GM18867 (cell line): ENCODE measurements around the gene SNORC.

Experiments
- ATAC-seq: cut with Tn5 transposase; IDR thresholded peaks from one replicate; pipeline ENCODE4 v1.9.1; 2021; ENCODE audit warnings: mild to moderate bottlenecking, moderate library complexity; ENCODE audit not compliant: unreplicated experiment

SNORC gene

DNA sequence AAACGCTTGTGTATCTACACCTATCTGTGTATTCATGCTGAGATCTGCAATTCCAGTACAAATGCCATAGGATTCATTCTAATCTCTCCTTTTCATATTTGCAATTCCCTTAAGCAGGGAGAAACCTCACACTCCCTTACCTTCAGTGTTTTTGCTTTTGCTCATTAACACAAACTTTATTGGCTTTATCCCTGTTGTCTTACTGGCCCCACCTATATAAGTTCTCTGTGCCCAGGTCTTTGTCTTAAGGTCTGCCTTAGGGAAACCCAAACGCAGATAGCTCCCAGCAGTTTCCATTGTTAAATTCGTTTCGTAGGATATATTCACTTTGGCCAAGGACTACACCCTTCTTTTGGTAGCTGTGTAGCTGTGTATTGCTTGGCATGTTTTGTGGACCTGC is 4.0 kb upstream of the SNORC start:
- no peak for ATAC-seq

DNA sequence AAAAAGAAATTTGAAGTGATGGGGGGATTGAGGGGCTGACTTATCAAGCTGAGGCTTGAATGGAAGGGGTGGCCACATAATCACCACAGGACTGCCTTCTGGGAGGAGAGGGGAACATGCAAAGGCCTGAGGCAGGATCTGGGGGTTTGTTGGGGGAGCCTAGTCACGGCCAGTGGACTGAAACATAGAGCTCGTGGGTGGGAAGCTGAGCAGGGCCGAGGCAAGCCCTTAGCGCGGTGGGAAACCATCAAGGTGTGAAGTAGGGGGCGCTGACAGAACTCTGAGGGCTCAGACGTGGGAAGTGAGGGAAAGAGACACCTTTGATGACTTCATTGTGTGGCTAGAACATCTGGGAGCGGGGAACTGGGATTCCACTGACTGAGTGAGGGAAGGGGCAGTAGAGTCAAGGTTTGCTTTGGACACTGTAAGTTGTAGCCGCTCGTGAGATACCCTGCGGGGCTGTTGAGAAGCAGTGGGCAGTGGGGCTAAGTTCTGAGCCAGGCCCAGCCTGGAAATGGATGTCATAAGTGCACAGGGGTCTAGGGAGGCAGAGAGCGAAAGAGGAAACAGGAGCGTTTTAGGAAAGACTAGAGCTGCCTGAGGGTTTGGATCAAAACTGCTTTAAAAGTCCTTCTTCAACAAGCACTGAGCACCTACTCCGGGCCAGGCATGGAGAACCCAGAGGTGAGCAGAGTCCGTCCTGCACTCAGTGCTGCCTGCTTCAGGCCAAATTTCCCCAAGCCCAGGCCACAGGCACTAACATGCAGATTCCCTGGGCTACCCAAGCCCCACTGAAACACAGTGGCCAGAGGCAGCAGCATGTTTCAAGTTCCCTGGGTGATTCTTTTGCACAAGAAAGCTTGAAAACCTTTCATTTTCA is 686 bp upstream of the SNORC start:
- ATAC-seq = no peak

DNA sequence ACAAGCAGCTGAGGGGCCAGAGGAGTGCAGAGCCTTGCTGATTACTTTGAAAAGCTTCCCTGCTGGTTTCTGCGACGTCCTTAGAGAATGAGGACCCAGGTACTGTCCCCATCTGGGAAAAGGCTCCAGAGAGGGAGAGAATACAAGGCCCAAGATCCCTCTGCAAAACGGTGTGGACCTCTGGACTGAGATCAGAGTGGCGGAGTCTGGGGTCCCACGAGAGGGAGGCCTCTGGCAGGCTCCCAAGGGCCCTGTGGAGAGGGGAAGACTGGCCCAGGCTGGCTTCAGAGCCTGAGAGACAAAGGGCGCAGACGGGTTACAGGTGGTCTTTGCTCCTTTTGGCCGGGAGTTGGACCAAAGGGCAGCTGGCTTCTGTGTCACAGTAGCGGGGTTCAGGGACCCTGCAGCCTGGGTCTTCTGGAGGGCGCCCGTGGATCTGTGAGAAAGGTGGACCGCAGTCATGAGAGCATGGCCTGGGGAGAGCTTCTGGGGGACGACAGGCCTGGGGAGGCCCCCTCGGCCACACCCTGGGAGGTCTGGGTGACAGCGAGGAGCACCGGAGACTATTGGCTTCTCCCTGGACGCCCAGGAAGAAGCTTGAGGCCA is 805 bp downstream of the SNORC start:
- no peak for ATAC-seq

GRCh38 chr2:232871418-232871834 is 1.4 kb downstream of the SNORC start:
- no peak for ATAC-seq

- ATAC-seq = no peak
These were observed 2.0 kb downstream of the SNORC start for GRCh38 chr2:232871835-232872736.

GRCh38 chr2:232872826-232873225 is 2.8 kb downstream of the SNORC start:
- ATAC-seq = no peak

DNA sequence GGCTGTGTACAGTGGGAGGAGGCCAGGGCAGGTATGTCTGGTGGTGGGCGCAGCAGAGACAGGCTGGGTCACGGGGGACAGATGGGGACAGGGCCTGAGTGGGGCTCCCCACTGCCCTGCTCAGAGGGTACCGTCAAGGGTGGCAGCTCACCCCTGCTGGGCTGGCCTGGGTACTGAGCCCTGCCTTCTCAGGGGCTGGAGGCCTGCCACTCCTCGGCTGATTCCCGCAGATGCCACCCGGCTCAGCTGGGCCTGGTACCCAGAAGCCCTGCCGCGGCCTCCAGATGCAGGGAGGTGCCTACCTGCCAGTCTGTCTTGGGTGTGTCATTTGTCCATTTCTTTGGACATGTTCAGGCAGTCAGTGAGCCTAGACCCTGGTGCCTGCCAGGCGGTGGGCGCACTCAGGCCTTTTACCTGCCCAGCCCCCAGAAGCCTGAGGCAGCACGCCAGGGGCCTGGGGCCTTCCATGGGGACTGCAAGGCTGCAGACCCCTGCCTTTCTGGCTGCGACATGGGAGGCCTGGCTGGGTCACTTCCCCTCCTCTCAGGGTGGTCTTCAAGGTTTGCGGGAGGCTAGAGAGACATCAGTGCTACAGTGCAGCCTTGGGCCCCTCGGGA is 3.3 kb downstream of the SNORC start:
- ATAC-seq = no peak

DNA sequence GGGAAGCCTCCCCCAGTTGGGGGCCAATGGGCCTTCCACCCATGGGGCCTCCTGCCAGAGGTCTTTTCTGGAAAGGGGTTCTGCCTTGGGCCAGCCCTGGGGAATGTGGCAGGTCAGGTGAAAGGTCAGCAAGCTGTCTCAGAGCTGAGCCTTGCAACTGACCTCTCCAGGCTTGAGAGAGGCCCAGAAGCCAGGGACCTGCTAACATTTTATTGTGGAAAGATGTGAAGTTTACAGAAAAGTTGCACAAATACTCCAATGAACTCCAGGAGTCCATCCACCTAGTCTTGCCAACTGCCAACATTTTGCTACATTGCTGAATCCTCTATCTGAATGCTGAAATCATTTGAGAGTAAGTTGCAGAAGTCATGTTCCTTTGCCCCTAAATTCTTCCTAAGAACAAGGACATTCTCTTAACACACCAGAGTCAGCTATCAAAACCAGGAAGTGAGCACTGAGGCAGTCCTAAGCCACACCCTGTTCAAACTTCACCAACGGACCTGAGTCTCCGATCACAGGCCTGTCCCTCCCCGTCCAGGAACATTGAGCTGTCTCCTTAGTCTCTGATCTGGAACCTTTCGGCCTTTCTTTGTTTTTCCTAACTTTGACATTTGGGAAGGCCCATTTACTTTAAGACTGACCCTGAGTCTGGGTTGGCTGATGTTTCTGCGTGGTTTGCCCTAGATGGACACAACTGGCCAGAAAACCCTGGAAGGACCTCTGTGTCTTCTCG is 4.0 kb downstream of the SNORC start:
- ATAC-seq = no peak

- ATAC-seq = no peak
These were observed 4.7 kb downstream of the SNORC start for GRCh38 chr2:232874677-232875223.

GRCh38 chr2:232875256-232876121 is 5.4 kb downstream of the SNORC start:
- no peak for ATAC-seq

DNA sequence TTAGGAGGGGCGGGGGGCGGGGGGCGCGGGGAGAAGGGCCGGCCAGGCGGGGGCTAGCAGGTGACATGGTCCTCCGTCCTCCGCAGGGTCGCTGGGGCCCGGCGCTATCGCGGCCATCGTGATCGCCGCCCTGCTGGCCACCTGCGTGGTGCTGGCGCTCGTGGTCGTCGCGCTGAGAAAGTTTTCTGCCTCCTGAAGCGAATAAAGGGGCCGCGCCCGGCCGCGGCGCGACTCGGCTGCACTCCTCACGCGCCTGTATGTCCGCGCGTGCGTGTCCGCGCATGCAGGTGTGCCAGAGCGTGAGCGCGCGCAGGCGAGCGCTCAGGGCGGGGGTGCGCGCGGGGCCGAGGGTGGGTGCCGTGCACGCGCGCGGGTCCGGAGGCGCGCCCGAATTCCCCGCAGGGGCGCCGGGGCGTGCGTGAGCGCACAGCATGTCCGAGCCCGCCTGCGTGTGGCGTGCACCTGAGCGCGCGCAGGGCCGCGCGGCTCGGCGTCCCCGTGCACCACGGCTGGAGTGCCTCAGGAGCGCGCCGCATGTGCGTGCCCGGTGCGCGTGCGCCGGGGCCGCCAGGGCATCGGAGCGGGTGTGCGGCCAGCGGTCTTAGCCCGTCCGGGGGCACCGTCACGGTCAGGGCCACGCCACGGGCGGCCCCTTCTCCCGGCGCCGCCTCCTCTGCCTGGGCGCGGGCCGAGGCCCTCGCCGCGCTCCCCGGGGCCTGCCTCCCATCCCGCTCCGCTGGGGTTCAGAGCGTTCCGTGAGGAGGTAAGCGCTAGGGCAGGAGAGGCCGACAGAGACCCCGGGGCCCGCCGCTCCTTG is 6.3 kb downstream of the SNORC start:
- ATAC-seq = peak; percentile 38

GRCh38 chr2:232876978-232877441 is 6.9 kb downstream of the SNORC start:
- ATAC-seq = no peak

GRCh38 chr2:232877940-232878511 is 8.0 kb downstream of the SNORC start:
- ATAC-seq = no peak

- no peak for ATAC-seq
These were observed 9.0 kb downstream of the SNORC start for GRCh38 chr2:232878855-232879617.

DNA sequence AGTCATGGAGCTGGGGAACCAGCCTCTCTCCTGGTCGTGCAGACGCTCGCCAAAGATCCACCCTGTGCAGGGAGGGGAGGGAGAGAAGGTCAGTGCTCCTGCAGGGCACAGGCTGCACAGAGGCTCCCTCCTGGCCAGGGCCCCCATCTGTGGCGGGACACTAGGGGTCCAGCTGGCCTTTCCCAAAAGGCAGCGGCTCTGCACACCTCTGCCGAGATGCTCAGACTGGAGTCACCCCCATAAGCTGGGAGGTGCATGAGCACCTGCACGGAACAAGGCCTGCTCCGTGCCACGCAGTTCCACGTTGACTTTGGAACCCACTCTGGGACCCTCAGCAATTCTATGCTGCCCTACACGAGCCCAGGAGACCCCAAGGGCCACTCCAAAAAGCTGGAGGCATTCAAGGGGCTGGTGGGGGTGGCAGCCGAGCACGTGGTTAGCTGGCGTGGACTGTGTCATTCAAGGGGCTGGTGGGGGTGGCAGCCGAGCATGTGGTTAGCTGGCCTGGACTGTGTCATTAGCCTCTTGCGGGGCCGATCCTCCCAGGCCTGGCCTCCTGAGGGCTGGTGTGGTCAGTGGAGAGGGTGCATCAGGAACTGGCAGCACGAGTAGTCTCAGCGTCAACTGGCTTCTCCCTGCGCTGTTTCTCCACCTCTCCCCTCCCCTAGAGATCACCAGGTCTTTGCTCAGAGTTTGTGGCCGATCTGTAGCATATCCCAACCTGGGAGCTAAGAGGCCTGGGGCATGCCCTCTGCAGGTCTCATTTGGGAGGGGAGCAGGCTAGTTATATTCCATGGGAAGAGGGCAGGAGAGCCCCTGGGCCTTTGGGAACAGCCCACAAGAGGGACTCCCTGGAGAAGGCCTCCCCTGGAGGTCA is 9.8 kb downstream of the SNORC start:
- ATAC-seq = no peak

DNA sequence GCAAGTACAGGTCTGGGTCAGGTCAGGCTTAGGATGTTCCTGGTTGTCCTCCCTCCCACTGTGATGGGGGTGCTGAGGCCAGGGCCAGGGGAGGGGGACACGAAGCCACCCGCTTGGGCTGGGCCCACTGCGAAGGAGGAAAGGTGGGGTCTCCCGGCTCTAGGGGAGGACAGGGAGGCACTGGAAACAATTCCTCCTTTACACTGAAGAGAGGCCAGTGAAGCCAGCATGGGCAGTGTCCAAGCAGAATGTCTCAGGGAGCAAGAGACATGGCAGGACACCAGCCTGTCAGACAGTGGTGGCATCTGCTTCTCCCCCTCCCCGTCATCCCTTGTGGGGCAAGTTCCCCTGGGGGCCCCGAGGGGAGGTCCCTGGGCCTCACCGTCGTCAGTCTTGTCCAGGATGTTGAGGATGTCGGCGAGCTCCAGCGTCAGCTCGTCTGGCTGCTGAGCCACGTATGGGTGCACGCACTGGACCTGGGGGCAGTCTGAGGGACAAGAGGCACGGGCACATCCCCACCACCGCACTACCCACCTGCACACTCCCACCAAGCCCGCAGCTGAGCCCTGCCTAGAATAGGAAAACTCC is 10.8 kb downstream of the SNORC start:
- no peak for ATAC-seq
